HG02610 (cell line): ENCODE data around the gene CSTPP1.

Experiments used
- ATAC-seq: cut with Tn5 transposase; IDR thresholded peaks from one replicate; pipeline ENCODE4 v1.9.1; 2021; ENCODE audit warnings: mild to moderate bottlenecking, moderate library complexity; ENCODE audit not compliant: unreplicated experiment

CSTPP1 gene

GRCh38 chr11:47154616-47155570 is 218.3 kb downstream of the CSTPP1 start:
- no peak for ATAC-seq

DNA sequence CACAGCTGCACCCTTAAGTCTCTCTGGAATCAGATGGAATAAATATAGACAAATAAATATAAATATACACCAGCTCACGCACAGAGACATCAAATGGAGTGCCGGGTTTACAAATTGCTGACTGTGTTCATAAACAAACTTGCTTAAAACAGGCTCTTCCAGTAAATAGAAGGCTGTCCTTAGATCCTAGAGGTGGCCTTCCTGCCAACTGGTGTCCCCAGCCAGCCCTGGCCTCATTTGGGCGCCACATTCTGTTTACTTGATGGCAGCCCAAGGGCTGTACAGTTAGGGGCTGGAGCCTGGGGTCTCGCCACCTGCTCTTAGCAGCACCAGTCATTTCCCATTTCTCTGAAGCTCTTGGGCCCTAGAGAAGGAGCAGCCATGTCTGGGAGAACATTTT is 219.3 kb downstream of the CSTPP1 start:
- no peak for ATAC-seq

DNA sequence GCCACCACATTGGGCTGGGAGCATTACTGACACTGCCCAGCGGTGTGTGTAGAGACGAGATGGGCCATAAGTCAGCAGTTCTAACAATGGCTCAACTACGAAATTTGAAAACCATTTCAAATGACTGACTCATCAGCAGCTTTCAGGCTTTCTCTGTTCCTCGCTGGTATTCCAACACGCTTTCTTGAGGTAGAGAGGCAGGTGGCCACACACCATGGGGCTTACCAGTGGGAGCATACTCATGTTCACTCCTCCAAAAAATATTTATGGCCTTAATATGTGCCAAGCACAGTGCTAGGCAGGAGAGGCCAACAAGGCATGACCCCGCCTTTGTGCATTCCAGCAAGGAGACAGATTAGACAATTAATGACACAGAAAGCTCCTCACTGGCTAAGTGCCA is 219.8 kb downstream of the CSTPP1 start:
- no peak for ATAC-seq

GRCh38 chr11:47156951-47157350 is 220.4 kb downstream of the CSTPP1 start:
- ATAC-seq: no peak

DNA sequence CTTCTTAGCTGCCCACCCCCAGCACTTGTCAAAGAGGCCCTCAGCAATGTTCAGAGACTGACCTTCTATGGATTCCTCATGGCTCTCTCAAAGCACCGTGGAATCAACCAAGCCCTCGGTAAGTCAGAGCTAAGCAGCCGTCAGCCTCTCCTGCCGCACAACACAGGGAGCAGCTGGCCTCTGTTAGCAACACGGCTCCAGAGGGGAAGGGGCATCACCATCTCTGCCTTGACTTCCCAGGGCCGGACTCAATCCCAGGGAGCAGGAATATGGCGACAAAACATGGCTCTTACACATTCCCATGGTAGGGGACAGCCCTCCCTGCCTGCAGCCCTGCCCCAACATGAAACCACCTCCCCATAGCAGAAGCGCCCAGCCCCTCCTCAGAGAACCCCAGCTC is 221.2 kb downstream of the CSTPP1 start:
- no peak for ATAC-seq

GRCh38 chr11:47158242-47158641 is 221.7 kb downstream of the CSTPP1 start:
- no peak for ATAC-seq

DNA sequence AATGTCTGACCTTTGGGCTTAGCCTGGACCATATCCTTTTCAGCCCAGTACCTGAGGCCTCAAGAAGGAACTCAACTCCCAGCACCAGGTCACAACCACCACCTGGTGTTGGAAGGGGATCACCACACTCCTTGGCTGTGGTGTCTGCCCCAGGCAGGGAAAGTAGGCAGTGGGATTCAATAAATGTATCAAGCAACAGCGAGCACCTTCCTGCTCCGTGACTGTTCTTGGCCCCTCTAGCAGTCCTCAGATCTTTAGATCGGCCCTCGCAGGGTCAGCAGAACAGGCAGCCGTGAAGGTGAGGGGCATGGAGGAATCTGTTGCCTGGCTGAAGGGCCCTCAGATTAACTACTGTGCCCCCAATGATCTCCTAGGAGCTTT is 224.2 kb downstream of the CSTPP1 start:
- ATAC-seq: no peak

- ATAC-seq: no peak
Measured at GRCh38 chr11:47161134-47161854, 224.7 kb downstream of the CSTPP1 start.

DNA sequence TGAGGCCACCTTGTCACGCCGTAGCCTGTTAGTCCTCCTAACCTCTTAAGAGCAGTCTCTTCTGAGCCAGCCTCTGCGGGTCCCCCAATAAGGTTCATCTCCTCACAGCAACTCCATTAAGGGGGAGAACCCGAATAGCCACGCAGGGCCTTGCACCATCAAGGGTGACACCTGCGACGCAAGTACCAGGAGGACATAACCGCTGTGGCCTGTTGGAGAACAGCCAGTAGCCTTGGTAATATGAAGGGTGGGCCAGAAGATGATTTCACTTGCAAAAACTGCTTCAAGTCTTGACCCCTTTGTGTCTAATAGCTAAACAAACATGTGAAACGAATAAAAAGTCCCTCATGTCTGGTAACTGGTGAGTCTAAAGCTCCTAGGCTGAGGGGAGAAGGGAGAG is 225.3 kb downstream of the CSTPP1 start:
- ATAC-seq: no peak

- no peak for ATAC-seq
Measured at GRCh38 chr11:47162426-47162825, 225.9 kb downstream of the CSTPP1 start.

DNA sequence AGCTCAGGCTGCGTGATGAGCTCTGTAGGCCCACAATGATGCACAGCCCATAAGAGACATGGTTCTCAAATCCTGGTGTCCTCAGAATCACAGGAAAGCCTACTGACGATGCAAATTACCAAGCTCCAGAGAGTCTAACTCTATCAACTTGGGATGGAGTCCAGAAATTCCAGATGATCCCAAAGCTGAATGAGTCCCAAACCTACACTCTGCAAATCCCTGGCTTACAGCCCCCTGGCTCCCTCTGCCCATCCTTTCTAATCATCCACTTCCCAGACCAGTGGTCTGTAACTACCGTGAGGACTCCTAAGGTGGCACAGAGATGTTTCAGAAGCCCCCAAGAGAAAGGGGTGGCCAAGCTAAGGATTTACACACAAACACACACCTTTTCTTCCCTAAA is 226.6 kb downstream of the CSTPP1 start:
- ATAC-seq: no peak

DNA sequence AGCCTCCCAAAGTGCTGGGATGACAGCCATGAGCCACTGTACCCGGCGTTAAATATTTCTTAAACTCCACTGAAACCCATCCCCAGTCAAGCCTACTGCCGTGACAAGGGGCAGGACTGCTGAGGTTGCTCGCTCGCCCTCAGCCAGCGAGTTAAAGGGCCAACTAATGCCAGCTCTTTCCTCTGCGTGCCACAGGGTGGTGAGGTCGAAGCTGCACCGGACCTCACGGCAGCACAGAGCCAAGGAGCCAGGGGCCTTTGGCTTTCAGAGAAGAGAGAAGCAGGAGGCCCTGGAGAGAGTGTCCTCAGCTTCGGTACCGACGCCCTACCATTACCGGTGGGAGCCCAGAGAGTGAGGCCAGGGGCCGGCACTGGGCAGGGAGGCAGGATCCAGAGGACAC is 227.3 kb downstream of the CSTPP1 start:
- ATAC-seq: no peak

DNA sequence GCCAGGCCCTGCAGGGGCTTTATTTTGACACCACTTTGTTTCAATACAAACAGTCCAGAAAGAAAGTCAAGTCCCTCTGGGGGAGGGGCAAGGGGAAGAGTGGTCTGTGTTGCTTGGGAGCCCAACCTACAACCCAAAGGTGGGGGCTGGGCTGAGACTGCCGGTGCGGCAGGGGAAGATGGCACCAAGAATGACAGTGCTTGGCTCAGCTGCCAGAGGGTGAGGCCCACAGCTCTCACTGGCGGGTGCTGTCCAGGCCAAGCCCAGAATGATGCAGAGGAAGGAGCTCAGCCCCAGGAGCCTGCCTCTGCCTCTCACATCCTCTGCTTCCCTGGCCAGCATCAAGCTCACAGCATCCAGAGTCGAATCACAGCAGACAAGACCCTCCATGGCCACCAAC is 227.8 kb downstream of the CSTPP1 start:
- ATAC-seq: no peak

DNA sequence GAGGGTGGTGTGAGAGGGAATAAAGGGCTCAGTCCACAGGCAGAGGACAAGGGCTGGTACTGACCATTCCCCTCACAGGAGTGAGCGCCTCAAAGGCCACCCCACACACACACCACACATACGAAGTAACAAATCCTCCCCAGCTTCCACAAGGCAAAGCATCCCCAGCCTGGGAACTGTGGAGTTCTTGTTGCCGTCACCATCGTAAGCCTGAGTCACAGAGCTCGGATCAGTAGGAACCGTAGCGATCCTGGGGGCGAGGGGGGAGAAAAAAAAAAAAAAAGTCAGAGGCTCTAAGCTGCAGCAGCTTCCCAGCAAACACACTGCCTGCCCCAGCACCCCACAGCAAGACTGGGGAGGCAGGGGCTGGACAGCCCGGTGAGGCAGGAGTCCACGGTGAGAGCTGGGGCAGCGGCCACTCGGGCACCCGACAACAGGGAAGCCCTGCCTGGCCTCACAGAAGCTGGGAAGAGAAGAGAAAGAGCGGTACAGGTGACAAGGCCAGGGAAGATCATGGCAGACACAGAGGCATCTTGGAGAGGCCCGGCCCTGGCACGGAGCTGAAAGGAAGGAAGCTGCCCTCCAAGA is 228.8 kb downstream of the CSTPP1 start:
- no peak for ATAC-seq

- no peak for ATAC-seq
Measured at GRCh38 chr11:47166368-47166767, 229.8 kb downstream of the CSTPP1 start.

DNA sequence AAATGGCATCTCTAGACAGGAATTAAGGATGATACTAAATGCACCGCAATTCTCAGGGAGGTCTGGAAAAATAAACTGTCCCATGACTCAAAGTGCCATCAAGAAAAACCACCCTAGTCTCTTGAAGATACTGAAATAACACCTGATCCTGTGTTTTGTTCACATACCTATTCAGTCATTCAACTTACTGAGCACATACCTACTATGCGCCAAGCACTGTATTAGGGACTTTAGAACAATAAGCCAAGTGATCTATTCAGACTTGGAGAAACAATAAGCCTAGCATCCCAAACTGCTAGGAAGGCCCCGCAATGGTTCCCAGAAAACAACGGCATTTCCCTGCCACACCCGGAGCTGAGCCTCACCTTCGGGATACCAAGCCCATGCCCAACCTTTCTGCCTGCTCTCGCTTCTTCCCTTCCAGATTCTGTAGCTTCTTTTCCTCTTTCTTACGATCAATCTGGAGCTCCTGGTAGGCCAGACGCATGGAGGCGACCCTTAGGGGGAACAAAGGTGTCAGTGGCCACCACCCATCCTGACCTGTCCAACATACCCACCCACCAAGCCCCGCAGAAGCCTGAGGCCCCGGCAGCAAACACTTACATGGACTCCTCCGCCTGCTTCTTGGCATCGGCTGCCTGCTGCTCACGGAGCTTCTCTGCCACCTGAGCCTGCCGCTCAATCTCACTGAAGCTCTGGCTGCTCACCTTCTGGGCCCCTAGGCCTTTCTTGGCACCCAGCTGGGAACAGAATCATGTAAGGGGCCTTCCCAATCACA is 234.7 kb downstream of the CSTPP1 start:
- no peak for ATAC-seq

- ATAC-seq: no peak
Measured at GRCh38 chr11:47171856-47172255, 235.3 kb downstream of the CSTPP1 start.

DNA sequence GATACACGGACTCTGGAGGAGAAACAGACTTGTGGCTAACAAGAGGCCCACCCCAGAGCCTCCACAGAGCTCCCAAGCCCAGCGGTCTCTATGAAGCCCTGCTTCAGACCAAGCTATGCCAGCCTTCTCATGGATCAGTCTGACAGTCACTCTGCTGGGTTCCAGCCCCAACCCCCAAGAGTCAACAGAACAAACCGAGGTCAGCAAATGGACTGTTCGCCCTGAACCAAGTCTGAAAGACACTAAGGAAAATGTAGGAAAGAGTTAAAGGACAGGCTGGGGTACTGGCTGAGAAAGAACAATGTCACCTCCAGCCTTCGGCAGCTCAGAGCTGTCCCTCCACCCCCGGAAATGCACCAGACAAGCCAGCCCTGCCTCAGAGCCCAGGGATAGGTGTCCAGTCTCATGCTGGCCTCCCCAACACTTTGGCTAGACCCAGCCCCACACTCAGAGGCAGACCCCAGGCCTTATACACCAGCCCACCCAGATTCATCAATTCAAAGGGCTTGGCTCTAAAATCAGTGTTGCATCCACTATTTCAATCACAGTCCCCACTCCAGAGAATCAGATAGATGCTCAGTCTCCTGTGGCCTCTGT is 236.3 kb downstream of the CSTPP1 start:
- no peak for ATAC-seq

DNA sequence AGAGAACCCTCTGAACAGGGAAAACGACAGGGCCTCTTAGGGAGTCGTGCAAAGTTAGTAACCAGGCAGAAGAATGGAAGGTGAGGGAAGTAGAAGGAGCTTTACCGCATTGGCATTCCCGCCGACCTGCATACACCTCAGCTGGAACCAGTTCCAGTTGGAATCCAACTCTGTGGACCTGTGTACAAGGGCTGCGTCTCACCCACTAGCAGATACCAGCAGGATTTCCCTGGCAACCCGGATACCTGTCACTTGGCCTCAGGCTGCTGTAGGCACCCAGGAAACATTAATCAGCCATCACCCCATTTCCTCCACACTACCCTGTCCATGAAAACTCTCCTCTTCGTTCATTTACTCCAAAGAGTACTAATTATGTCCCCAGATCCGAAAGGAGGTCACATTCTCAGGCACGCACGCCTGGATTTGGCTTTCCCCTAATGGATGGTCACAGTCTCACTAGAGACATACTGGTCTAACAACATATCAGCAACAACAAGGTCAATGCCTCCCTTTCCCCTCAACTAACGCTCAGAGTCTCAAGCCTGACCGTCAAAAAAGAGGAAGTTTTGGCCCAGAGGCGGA is 239.3 kb downstream of the CSTPP1 start:
- ATAC-seq: no peak
